Mucosa of descending colon (tissue), 3 donors: Measurements from ENCODE around the gene THAP7. TPM values are rescaled to one million over a fixed set of nuclear protein-coding genes. Genes with fewer than 3 reads are reported as not detected.

Experiments
- ATAC-seq: fragments of 200-7000 bp; cut with Tn5 transposase; one replicate; pipeline ENCODE4 v1.9.1; 2020; ENCODE audit warnings: mild to moderate bottlenecking, moderate library complexity
- DNase-seq, 3 donors: peaks; one replicate each; pipeline ENCODE4 v3.0.0-alpha.2; 2020
- H3K36me3 ChIP-seq: fragments of 200-600 bp; one replicate; pipeline ENCODE4 v1.8.0; 2021; ENCODE audit warnings: low read depth, mild to moderate bottlenecking
- H3K4me1 ChIP-seq: fragments of 200-600 bp; one replicate; pipeline ENCODE4 v1.8.0; 2021; ENCODE audit warnings: low read depth, mild to moderate bottlenecking
- H3K4me3 ChIP-seq: fragments of 200-600 bp; one replicate; pipeline ENCODE4 v1.8.0; 2021; ENCODE audit warnings: mild to moderate bottlenecking
- H3K9me3 ChIP-seq: fragments of 200-600 bp; one replicate; pipeline ENCODE4 v1.8.0; 2021; ENCODE audit warnings: mild to moderate bottlenecking
- intact Hi-C, 2 donors: fragments of 100-400 bp; cut with DNase I in 1 of 2; cut with micrococcal nuclease in 1 of 2; formaldehyde crosslinking; loops; one replicate each; pipeline versions ENCODE4 v1.11.0 to v1.11.1; 2022; cut with DNase I, micrococcal nuclease
- total RNA-seq, 3 donors: library from RNA; stranded (reverse); fragmentation: NEBNext Ultra II Directional in 2 of 3; extraction: Animal tissue kit (Norgen Biotek cat#: 25700) in 2 of 3; gene quantifications; one replicate each; pipeline versions ENCODE4 v1.2.1 to v1.2.4, GENCODE V29; 2021 to 2023
- TF ChIP-seq, protein P1 (sequence below): fragments of 200-600 bp; IDR thresholded peaks from one replicate; pipeline ENCODE4 v1.8.0; 2022; ENCODE audit warnings: antibody characterized with exemption, mild to moderate bottlenecking
- donor health status: DM: no; HTN: no; CAD: no; lungs with moderate emphysema.
- donor health status: DM: no; HTN: no; CAD: no.
- donor health status: DM: no; HTN: yes; CAD: no.

THAP7 gene
- total RNA-seq, 3 donors from 2014 or later: 16.8 to 27.8 (median 19.8) TPM

DNA sequence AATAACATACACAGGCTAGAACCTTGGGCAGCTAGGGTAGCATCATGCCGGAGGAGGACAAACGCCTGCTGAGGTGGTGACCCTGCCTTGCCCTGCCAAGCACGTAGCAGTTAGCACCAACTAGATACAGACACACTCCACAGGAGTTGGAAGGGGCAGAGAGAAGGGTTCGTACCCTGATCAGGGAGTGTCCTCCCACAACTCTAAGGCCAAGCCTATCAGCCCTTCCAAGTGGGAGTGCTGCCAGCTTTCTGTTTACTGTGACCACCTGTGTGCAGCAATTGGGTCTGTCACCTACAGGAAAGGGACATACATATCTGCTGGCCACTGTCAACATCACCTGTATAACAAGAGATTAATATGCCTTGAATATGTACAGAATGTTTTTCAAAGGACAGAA, 1.9 kb upstream of the THAP7 start:
- H3K4me1 ChIP-seq: peaks cover 30% of the 10 kb centered on the region
- no peaks in the 10 kb centered on the region for H3K36me3 ChIP-seq
- no peaks in the 10 kb centered on the region for H3K9me3 ChIP-seq
- intact Hi-C loops: no loop called here
- TF ChIP-seq, protein P1, sequence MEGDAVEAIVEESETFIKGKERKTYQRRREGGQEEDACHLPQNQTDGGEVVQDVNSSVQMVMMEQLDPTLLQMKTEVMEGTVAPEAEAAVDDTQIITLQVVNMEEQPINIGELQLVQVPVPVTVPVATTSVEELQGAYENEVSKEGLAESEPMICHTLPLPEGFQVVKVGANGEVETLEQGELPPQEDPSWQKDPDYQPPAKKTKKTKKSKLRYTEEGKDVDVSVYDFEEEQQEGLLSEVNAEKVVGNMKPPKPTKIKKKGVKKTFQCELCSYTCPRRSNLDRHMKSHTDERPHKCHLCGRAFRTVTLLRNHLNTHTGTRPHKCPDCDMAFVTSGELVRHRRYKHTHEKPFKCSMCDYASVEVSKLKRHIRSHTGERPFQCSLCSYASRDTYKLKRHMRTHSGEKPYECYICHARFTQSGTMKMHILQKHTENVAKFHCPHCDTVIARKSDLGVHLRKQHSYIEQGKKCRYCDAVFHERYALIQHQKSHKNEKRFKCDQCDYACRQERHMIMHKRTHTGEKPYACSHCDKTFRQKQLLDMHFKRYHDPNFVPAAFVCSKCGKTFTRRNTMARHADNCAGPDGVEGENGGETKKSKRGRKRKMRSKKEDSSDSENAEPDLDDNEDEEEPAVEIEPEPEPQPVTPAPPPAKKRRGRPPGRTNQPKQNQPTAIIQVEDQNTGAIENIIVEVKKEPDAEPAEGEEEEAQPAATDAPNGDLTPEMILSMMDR: no peak
- no peak overlapping the region for H3K4me3 ChIP-seq
- ATAC-seq: no peak
- peak in 1 of 3 donors; percentile 47 for DNase-seq

DNA sequence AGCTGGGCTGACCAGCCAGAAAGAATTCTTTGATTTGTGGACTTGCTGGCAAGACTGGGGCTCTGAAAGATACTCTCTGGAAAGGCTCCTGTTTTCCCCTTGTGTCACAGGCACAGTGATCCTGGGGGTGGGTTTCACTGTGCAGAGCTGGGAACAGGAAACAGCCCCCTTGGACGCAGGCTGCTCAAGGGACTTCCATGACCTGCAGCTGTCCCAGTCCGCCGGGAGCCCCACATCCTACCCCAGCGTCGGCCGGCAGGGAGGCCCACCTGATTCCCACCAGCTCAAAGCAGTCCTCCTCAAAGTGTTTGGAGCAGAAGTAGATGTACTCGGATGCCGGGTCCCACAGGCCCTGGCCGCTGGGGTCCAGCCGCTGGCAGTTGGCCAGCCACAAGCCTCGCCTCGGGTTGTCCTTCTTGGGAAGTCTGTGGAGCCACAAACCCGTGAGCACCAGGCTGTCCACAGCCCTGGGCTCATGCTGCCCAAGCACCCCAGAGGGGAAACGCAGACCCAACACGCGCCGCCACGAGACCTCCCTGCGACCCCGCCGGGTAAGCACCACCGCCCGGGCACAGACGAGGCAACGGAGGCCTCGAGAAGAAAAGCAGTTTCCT, 824 bp downstream of the THAP7 start:
- TF ChIP-seq, protein P1: no peak
- ATAC-seq: no peak
- Histone ChIP-seq H3K9me3 (no peaks in the 10 kb centered on the region), H3K36me3 (no peaks in the 10 kb centered on the region), H3K4me3 (peak overlapping the region; percentile 67), H3K4me1 (peaks cover 30% of the 10 kb centered on the region)
- no peak for DNase-seq
- intact Hi-C loops: no loop called here

DNA sequence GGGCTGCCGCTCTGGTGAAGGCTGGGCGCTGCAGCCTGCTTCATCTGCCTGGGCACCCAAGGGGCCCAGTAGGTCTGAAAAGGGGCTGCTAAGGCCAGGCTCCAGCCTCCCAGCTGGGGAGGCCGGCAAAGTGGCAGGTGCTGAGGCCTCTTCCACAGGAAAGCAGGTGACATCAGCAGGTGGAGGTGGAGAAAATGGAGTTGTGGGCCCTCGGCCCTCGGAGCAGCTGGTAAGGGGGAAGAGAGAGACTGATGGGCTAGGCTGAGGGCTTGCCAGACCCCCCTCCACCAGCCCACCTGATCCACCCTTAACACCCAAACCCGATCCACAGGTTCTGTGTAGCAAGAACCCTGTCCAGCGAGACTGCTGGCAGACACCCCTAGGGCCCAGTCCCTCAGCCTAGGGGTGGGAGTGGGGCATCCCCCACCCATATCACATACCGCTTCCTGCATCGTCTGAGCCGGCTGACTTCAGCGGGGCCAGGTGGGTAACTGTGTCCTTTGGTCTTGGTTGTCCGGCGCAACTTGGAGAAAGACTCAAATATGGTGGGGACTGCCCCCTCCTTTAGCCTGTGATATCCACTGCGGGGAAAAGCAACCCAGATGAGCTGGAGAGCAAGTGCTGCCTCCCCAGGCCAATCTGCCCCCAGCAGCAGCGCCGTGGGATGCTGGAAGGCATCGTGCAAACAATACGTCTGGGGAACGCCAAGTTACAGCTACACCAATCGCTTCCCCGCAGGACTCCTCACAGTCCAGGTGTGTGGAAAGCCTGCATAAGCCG, 1.5 kb downstream of the THAP7 start:
- TF ChIP-seq, protein P1: no peak
- Histone ChIP-seq H3K36me3 (no peaks in the 10 kb centered on the region), H3K9me3 (no peaks in the 10 kb centered on the region), H3K4me3 (no peak overlapping the region), H3K4me1 (peaks cover 30% of the 10 kb centered on the region)
- DNase-seq (no peak), ATAC-seq (no peak)
- intact Hi-C loops: no loop called here

DNA sequence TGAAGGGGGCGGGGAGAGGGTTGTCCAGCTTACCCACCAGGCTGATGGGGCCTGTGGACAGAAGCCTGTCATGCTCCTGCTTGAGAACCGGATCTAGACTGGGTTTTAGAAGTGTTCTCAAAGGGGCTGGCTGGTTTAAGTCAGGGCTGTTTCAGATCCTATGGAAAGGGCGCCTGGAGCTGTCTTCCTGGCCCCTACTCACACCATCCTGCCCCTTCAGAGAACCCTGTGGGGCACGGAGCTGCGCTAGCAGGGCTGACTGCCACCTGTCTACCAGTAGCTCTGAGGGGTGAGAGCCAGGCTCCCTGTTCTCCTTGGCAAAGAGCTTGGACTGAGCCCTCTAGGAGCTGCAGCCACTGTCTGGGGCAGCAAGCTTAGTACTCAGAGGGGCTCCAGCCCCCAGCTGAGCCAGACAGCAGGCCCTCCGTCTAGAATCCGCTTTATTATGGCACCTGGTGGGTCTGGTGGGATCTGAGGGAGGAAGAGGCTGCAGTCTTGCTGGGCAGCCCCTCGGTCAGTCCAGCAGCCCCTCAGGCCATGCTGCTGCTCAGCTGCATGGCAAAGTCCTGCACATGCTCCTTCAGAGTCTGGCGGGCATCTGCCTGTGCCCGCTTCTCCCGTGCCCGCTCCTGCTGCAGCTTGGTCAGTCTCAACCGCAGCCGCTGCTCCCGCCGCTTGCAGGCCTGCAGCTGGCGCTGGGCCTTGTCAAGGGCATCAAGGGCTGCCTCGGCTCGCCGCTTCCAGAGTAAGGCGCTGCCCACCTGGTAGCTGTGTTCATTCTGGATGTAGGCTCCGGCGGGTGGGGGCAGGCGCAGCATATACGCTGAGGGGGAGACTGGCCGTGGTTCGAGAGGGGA, 2.3 kb downstream of the THAP7 start:
- H3K4me3 ChIP-seq: no peak overlapping the region

More for the DNA sequence above, 2.3 kb downstream of the THAP7 start:
- H3K9me3 ChIP-seq: no peaks in the 10 kb centered on the region
- DNase-seq (no peak), ATAC-seq (no peak)
- intact Hi-C loops: no loop called here
- TF ChIP-seq, protein P1: no peak
- peaks cover 30% of the 10 kb centered on the region for H3K4me1 ChIP-seq
- H3K36me3 ChIP-seq: no peaks in the 10 kb centered on the region
